OCI-LY7 (cell line): ENCODE data around the gene TTC9.

Source experiments
- CTCF ChIP-seq: fragments of 200-600 bp; sonication (generic); conservative IDR thresholded peaks from 2 replicates; pipeline ENCODE4 v1.5.1; 2014; ENCODE audit warnings: mild to moderate bottlenecking, antibody characterized with exemption, low read length, moderate library complexity, mixed read lengths
- EZH2phosphoT487 ChIP-seq: fragments of 200-600 bp; sonication (generic); IDR thresholded peaks from 2 replicates; pipeline ENCODE4 v1.6.1; 2018; ENCODE audit warnings: low read depth, borderline replicate concordance, mild to moderate bottlenecking, mixed run types, antibody characterized with exemption, low read length, moderate library complexity, mixed read lengths

GRCh38 chr14:70635971-70636595 lies 5.6 kb upstream of the TTC9 start:
- TF ChIP-seq CTCF (no peak), EZH2phosphoT487 (no peak)
